Head of caudate nucleus (tissue), 42 donors: Measurements from ENCODE around the gene MXI1.
"Not testable (repeated sequence)": the region's sequence is repeated elsewhere in the genome, so short reads cannot be mapped to it uniquely, and the experiment has no call there.

ENCODE experiments used
- DNase-seq, 42 donors: peaks; one replicate each; pipeline versions ENCODE4 v3.0.0 to v3.0.0-alpha.2; 2020 to 2021; ENCODE audit warnings: mixed read lengths in 7 of 42
- intact Hi-C: fragments of 100-400 bp; cut with DNase I; formaldehyde crosslinking; loops from one replicate; pipeline ENCODE4 v1.15.0; 2022

The MXI1 gene

DNA sequence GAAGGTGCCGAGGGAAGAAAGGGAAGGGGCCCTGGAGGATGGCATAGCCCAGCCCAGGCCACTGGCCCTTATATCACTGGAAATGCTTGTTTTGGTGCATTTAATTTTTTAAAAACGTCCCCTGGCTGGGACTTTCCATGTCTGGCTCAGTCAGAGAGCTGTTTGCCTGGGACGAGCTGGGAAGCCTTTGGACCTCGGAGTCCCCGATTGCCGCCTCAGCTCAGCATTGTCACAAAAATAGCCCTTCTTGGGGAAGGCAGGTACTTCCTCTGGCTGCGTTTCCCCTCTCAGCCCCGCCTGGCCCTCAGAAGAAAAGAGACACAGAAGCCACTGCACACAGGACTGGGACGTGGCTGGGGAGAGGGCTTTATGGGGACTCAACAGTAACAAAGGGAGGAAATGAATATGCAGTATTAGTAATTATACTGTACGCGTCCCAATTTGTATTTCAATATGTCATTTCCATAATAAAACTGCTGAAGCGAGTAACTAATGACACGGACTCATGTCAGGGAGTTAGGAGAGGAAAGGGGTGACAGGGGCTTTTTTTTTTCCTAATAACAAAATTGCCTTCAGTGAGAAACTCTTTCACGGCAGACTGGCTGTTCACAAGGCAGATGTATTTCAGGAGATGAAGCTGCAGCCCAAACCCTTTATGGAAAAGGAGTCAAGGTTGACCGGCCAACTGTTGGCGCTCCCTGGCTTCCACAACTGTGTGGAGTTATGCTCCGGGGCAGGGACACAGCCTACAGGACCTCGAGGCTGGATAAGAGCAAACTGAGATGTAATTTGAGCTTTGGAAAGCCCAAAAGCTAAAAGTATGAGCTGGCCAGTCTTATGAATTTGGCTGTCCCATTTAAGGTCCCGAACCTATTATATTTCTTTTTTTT, 31.0 kb upstream of the MXI1 start:
- intact Hi-C loops: no loop called here
- peak in 2 of 42 donors; percentile 36 to 37 for DNase-seq

DNA sequence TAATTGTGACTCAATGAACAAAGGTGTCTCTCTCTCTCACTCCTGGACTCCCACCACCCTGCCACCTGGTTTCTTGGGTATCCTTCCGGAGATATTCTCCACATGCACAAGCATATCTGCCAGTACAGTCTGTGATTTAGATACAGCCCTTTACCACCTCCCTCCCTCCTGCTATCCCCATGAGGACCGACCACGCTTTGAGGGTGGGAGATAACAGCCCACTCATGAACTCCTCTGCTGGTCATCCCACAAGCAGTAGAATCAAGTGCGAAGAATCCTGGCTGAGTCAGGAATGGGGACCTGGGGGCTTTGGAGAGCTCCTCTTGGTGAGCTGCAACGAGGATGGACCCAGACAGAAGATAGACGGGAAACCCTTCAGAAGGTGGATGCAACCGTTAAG, 28.2 kb upstream of the MXI1 start:
- intact Hi-C loops: no loop called here
- DNase-seq: peak in 1 of 42 donors; percentile 20

DNA sequence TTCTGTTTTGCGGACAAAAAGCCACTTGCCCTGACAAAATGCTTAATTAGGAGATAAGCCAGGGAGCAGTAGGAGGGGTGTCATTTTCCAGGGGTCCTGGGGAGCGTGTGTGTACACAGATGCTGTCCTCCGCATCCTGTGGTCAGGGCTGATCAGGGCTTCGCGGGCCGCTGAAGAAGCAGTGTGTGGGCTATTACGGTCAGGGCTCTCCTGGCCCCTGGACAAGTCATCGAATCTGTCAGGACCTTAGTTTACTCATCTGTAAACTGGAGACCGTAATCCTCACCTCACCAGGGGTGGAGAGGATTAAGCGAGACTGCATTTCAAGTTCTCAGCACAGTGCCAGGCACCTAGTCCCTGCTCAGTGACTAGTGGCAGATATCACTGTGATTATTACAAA, 26.0 kb upstream of the MXI1 start:
- intact Hi-C loops: no loop called here

DNA sequence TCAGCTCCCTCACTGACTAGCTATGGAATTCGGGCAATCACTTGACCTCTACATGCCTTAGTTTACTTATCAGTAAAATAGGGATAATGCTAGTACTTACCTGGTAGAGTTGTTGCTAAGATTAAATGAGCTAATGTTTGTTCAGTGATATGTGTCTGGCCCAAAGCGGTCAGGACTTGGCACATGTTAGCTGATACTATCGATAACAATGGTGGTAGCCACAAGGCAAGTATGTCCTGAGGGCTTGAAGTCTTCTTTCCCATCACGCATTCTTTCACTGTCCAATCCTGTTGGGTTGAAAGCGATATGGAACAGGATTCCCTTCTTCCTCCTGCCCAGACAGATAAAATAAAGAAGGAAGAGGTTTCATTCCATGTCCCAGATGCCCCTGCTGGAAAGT, 25.5 kb upstream of the MXI1 start:
- peak in 1 of 42 donors; percentile 8 for DNase-seq

More for the DNA sequence above, 26.0 kb upstream of the MXI1 start:
- peak in 2 of 42 donors; percentile 10 to 12 for DNase-seq

DNA sequence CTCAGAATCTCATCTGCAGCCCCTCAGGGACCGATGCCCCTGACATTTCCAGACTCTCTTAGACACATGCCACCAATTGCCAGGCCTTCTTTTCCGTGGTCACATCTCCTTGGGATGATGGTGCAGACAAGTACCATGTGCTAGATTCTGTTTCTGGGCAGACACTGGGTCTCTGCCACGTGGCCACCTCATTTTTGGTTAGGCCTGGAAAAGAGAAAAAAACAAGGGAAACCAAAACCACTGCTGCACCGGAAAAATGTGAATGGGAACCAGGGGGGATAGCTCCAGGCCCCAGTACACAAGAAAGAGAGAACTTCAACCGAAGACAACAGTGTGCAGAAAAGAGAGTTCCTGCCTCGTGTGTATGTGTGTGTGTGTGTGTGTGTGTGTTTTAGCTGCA, 23.0 kb upstream of the MXI1 start:
- peak in 1 of 42 donors; percentile 22 for DNase-seq
- intact Hi-C loops: no loop called here

More for the DNA sequence above, 25.5 kb upstream of the MXI1 start:
- intact Hi-C loops: no loop called here

DNA sequence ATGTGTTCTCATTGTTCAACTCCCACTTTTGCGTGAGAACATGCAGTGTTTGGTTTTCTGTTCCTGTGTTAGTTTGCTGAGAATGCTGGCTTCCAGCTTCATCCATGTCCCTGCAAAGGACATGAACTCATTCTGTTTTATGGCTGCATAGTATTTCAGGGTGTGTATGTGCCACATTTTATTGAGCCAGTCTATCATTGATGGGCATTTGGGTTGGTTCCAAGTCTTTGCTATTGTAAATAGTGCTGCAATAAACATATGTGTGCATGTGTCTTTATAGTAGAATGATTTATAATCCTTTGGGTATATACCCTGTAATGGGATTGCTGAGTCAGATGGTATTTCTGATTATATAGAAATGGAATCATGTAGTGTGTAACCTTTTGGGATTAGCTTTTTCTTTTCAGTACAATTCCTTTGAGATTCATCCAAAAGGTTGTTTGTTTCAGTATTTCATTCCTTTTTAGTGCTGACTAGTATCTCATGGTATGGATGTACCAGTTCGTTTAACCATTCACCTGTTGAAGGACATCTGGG, 21.7 kb upstream of the MXI1 start:
- DNase-seq, intact Hi-C loops: not testable (repeated sequence)

DNA sequence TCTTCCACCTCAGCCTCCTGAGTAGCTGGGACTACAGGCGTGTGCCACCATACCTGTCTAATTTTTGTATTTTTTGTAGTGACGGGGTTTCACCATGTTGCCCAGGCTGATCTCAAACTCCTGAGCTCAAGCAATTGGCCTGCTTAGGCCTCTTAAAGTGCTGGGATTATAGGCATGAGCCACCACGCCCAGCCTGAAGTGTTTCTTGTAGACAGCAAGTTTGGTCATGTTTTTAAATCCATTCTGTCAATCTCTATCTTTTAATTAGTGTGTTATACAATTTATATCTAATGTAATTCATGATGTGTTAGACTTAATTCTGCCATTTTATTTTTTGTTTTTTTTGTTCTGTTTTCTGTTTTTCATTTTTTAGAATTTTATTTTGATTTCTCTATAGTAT, 17.2 kb upstream of the MXI1 start:
- intact Hi-C loops: no loop called here
- DNase-seq: no peak

DNA sequence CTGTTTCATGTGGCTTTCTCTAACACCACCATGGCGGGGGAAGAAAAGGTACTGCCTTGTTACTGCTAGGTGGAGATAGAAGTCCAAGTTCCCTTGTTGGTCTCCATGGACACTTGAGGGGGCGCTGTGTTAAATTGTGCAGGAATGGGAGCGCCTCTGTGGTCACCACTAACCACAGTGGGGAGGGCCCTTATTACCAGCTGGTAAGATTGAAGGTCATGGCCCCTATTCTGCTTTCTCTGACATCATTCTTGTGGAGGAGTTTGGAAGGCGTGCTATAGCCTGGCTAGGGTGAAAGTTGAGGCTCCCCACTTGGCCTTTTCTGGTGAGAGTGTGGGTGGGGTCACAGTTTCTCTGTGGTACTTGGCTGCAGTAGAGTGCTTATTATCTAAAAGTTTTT, 14.9 kb upstream of the MXI1 start:
- DNase-seq: peak in 1 of 42 donors; percentile 4
- intact Hi-C loops: no loop called here

DNA sequence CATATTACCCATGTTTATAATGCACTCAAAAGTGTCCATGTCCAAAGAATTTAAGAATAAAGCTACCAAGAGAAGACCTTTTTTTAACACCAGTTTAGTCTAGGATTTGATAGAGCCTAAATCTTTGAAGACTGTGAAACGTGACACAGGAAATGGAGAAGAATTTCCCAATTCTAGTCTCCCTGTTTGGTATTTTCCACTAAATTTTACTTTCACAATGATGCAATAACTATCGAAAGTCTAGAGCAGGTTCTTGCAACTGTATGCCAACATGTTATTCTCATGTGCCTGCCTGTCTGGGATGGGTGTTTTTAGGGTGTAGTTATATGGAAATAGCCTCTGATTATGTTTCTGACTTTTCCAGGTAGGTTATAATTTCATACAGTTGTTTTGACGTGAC, 6.9 kb upstream of the MXI1 start:
- intact Hi-C loops: no loop called here
- no peak for DNase-seq

DNA sequence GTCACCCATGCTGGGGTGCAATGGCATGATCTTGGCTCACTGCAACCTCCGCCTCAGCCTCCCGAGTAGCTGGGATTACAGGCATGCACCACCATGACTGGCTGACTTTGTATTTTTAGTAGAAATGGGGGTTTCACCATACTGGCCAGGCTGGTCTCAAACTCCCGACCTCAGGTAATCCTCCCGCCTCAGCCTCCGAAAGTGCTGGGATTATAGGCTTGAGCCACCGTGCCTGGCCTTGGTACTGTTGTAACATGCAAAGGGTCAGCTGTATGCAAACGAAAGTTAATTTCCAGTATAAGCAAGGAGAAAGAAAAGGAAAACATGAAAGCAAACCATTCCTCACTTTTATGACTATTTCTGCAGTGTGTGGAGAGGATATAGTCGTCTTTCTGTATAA, 6.4 kb upstream of the MXI1 start:
- intact Hi-C loops: not testable (repeated sequence)
- DNase-seq: peak in 1 of 42 donors; percentile 7

DNA sequence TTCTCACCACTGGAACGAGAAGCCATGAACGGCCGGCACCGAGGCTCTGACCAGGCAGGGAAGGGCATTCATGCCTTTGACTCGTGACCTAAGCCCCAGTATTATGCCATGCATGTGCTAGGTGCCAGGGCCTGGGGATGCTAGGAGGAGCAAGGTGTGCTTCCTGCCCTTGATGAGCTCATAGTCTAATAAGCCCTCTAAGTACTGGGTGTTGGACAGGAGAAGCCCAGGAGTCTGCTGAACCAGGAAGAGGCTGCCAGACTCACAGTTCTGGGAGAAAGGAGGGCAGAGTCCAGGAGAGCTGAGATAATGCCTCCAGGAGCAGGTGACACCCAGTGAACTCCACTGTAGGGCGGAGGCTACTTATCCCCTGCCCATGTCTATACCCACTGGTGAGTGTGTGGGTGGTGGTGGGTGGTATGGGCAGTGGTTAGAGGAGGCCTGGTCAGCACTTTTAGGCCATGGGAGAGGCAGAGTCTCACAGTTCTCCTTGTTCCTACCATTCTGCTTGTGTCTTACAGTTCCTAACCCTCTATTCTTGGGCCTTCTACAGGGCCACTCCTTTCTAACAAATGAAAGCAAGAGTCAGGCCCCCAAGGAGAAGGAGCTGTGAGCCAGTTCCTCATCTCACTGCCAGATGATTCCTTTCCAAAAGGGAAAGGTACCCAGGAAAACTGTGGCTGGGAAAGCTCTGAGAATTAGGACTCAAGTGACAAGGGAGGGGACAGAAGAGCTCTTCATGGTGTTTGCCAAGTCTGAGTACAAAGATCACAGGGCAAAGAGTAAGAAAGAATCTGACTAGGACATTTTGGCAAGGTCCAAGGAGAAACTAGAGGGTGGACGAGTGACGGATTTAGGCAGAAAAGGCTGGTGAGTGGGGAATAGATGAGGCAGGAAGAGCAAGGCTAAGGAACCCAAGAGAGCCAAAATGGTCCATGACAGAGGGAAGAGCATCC, 3.6 kb upstream of the MXI1 start:
- DNase-seq: peak in 1 of 42 donors; percentile 14
- intact Hi-C loops: no loop called here

DNA sequence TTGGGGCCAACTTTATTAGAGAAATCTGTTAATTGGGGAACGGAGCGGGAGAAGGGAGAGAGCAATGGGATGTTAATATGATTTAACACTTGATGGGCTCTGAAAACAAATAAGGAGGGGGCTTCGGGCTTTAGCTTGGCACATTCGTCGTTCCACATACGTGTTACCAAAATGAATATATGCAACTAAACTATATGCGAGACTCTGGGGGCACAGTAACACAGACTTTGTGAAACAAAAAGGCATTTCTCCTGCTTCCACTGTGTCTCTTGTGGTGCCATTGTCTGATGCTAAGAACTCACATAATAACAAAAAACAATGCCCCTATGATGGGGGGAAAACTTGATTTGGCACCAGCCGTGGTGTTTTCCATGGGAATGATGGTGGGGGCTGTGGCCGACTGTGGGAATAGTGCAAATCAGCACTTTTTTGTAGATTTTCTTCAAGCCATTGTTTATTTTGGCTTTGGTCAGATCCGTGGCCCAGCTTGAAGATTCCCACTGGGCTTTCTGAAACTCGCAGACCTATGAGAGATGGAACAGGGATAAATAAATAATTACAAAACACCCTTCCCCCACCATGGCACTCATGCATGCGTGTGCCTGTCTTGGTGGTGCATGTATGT, 2.2 kb upstream of the MXI1 start:
- intact Hi-C loops: loop anchor here (5.0 kb wide), 2 partner anchors 62 to 68 kb away; no protein-coding TSS in a partner anchor
- DNase-seq: peak in 1 of 42 donors; percentile 36

DNA sequence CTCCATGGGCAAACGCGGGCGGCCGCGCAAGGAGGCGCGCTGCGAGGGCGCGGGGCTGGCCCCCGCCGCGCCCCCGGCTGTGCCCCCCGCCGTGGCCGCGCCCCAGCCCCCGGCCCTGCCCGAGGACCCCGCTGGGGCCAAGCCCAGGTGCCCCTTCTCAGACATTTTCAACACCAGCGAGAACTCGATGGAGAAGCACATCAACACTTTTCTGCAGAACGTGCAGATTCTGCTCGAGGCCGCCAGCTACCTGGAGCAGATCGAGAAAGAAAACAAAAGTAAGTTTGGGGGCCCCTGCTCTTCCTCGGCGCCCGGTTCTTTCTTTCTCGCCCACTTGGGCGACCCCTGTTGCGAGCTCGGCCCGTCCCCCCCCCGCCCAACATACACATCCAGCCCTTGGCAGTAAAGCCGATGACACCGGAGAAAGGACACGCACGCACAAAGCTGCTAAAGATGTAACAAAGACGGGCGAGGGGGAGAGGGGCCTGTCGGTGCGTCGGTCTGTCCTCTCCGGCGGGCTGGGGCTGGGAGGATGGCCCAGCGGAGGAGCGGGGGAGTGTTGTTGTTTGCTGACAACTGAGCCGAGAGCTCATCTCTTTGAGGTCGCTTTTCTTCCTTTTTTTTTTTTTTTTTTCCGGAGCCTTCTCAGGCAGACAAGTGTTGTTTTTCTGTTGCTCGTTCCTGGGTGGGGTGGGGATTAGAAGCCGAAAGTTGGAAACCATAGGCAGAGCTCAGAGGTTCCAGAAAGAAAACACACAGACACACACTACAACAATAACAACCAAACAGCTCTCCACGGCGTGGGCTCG, 604 bp downstream of the MXI1 start:
- peak in 34 of 42 donors; percentile 22 to 71 (median 44) for DNase-seq
- intact Hi-C loops: loop anchor here (5.0 kb wide), 2 partner anchors 59 to 71 kb away; no protein-coding TSS in a partner anchor

DNA sequence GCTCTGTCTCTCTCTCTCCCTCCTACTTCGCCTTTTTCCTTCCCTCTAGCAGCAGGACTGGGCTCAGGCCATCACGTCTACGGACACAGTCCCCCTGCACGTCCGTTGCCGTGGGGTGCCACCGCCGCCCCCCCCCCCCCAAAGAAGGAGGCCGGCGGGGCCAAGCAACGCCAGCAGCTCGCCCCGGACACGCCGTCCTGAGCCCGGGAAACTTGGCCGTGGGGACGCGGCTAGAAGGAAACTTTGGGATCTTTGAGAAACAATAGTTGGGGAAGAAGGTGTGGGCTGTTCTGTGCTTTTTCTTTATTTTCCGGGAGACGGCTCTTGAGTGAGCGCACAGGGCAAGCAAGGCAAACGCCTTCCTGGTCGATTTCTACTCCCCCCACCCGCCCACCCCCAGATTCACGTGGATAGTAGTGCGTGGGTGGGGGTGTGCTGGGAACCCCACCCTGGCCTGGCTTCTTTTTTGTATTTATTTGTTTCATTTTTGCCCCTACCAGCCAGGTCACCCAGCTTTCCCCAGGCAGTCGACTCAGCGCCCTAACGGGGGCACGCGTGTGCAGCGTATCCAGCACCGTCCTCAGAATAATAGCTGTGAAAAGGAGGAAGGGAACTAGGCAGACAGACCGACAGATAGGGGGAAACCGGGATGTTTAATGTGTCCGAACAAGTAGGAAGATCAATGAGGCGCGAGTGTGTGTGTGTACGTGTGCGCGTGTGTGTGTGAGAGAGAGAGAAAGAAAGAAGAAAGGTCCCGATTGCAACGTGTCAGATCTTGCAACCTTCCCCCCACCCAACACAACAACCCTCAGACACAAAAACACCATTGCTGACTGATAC, 1.4 kb downstream of the MXI1 start:
- peak in 40 of 42 donors; percentile 19 to 83 (median 63) for DNase-seq
- intact Hi-C loops: loop anchor here (5.0 kb wide), 2 partner anchors 58 to 72 kb away; no protein-coding TSS in a partner anchor

DNA sequence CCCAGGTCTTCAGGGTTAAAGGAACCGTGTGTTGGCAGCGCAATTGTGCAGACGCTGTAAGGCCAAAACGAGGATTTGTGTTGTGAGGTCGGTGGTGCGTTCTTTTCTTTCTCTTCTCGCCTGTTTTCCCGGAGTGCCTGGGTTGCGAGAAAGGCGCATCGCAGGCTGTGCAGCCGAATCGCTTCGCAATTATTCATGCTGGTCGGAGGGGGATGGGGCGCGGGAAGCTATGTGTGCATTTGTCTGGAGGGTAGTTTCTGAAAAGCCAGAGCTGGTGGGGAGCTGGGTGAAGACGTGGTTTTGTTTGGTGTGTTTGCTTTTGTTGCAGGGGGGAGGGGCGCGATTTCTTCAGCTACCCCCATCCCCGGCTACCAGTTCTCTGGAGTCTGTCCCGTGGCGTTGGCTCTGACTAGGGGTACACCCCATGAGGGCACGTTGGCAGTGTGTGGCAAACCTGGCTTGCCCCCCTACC, 2.1 kb downstream of the MXI1 start:
- intact Hi-C loops: loop anchor here (5.0 kb wide), 2 partner anchors 58 to 72 kb away; no protein-coding TSS in a partner anchor
- peak in 38 of 42 donors; percentile 40 to 87 (median 72) for DNase-seq

DNA sequence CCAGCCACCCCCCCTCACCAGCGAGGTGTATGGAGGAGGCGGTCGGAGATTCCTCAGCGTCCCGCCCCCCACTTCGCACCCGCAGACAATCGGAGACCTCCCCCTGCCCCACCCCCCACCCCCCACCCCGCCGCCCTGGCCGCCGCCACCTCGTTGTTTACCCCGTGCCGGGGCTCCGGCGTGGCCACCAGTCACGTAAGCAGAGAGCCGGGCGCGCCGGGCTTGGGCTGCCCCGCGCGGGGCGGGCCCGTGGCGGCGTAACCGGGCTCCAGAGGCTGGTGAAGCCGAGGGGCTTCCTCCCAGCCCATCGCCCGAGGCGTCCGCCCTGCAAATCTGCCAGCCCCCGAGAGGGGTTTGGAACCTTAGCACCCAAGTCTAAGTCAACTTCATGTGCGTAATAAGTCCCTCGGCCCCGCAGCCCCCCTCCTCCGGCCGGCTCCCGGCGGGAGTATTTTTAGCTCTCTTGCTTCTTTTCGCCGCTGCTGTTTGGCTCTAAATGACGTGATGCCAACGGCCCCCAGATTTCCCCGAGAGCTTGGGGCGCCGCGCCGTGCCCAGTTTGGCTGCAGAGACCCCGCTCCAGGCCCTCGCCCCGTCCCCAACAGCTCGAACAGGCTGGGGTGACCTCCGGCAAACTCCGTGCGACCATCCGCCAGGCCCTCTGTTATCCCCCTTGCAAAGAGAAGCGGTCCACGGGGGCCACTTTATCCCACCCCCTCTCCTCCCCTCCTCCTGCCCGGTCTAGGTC, 2.7 kb downstream of the MXI1 start:
- intact Hi-C loops: loop anchor here (2.0 to 5.0 kb wide), 3 partner anchors 17 to 73 kb away; no protein-coding TSS in a partner anchor
- peak in 39 of 42 donors; percentile 32 to 82 (median 59) for DNase-seq
